ENCODE measurements around the gene UNC79.

DNA sequence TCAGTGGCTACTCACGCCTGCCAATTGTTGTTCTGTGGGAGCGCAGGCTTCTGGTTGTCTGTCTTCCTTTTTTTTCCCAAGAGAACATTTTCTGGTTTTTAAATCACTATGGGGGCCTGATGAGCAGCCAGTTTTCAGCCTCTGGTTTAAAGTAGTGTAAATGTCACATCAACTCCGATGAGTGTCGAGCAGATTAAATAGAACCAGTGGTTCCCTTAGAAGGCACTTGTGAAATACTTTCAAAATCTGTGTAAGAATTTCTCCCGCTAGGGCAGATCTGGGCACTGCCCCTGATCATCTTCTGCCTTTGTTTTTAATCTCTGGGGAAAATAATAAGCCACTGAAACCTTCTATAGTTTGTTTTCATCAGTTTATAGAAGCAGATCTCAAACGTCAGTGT, 227.1 kb downstream of the UNC79 start:
- TF ChIP-seq, protein P1, sequence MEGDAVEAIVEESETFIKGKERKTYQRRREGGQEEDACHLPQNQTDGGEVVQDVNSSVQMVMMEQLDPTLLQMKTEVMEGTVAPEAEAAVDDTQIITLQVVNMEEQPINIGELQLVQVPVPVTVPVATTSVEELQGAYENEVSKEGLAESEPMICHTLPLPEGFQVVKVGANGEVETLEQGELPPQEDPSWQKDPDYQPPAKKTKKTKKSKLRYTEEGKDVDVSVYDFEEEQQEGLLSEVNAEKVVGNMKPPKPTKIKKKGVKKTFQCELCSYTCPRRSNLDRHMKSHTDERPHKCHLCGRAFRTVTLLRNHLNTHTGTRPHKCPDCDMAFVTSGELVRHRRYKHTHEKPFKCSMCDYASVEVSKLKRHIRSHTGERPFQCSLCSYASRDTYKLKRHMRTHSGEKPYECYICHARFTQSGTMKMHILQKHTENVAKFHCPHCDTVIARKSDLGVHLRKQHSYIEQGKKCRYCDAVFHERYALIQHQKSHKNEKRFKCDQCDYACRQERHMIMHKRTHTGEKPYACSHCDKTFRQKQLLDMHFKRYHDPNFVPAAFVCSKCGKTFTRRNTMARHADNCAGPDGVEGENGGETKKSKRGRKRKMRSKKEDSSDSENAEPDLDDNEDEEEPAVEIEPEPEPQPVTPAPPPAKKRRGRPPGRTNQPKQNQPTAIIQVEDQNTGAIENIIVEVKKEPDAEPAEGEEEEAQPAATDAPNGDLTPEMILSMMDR (IDR thresholded peaks at IDR 0.05; ENCODE audit: poor library complexity): no peak
- TF ChIP-seq EZH2 (IDR thresholded peaks at IDR 0.05; ENCODE audit: borderline replicate concordance): no peak
